Measurements from ENCODE around the gene THYN1. TPM values are rescaled to one million over a fixed set of nuclear protein-coding genes. Genes with fewer than 3 reads are reported as not detected.

THYN1 gene
- total RNA-seq, 2 experiments from 2014 or later = 25.7 to 26.0 TPM

- Mint-ChIP-seq H3K4me3 (peak overlapping the region; percentile 97), H3K27me3 (peaks cover 4% of the 10 kb centered on the region), H3K9me3 (no peaks in the 10 kb centered on the region), H3K36me3 (ENCODE audit: low read depth) (peaks cover 40% of the 10 kb centered on the region), H3K27ac (peak overlapping the region; percentile 99), H3K4me1 (ENCODE audit: low read depth) (peaks cover 76% of the 10 kb centered on the region)
- intact Hi-C loops (cut with DNase I, micrococcal nuclease) = loop anchor here (1.0 to 10.0 kb wide), 6 partner anchors 28 to 270 kb away; partner anchors contain the start of genes ACAD8 (in 2 of the 2), IGSF9B (in 2 of the 2), THYN1 (in 2 of the 2) and GLB1L3 (in 1 of the 2)
- no peak for TF ChIP-seq CTCF (IDR thresholded peaks at IDR 0.05)
- Histone ChIP-seq H3K4me3 (ENCODE audit: low read length) (peak overlapping the region; percentile 84), H3K9me3 (ENCODE audit: control insufficient read depth in 1 of 2, insufficient read depth in 1 of 2, low read length in 2 of 2) (no peaks in the 10 kb centered on the region), H3K27ac (ENCODE audit: low read depth in 1 of 2, low read length in 2 of 2) (peak overlapping the region in 1 of 2 donors; percentile 88), H3K27me3 (ENCODE audit: control insufficient read depth in 1 of 2, insufficient read depth in 2 of 2, low read length in 2 of 2) (no peaks in the 10 kb centered on the region), H3K36me3 (ENCODE audit: insufficient read depth, low read length) (peaks cover 4% of the 10 kb centered on the region), H3K4me1 (ENCODE audit: insufficient read depth, low read length) (peaks cover 52% of the 10 kb centered on the region)
- DNase-seq (peak; percentile 20 to 72 (median 50)), ATAC-seq (ENCODE audit: poor library complexity) (peak; percentile 17)
- POLR2A ChIA-PET = interaction anchor here (0.7 to 4.3 kb wide), 16 partner anchors 9 to 297 kb away, joined by 3 to 94 read pairs (median 6); partner anchors contain the start of genes ACAD8, GLB1L3, JAM3 and THYN1
- CTCF ChIA-PET = interaction anchor here (1.3 to 3.2 kb wide), 4 partner anchors 18 to 51 kb away, joined by 4 to 19 read pairs (median 6); partner anchors contain the start of genes ACAD8, GLB1L3 and THYN1
Measured at GRCh38 chr11:134224710-134225664, 28.2 kb downstream of the THYN1 start.

- intact Hi-C loops (cut with DNase I, micrococcal nuclease) = loop anchor here (1.0 to 10.0 kb wide), 6 partner anchors 29 to 269 kb away; partner anchors contain the start of genes ACAD8 (in 2 of the 2), IGSF9B (in 2 of the 2), THYN1 (in 2 of the 2) and GLB1L3 (in 1 of the 2)
- Histone ChIP-seq H3K4me1 (ENCODE audit: insufficient read depth, low read length) (peaks cover 43% of the 10 kb centered on the region), H3K36me3 (ENCODE audit: insufficient read depth, low read length) (peaks cover 9% of the 10 kb centered on the region), H3K27ac (ENCODE audit: low read depth in 1 of 2, low read length in 2 of 2) (peak within 1 kb of the TSS; percentile 88 to 96), H3K4me3 (ENCODE audit: low read length) (peak within 1 kb of the TSS; percentile 84), H3K27me3 (ENCODE audit: control insufficient read depth in 1 of 2, insufficient read depth in 2 of 2, low read length in 2 of 2) (no peaks in the 10 kb centered on the region), H3K9me3 (ENCODE audit: control insufficient read depth in 1 of 2, insufficient read depth in 1 of 2, low read length in 2 of 2) (no peaks in the 10 kb centered on the region)
- Mint-ChIP-seq H3K4me1 (ENCODE audit: low read depth) (peaks cover 69% of the 10 kb centered on the region), H3K36me3 (ENCODE audit: low read depth) (peaks cover 39% of the 10 kb centered on the region), H3K27ac (peak within 1 kb of the TSS; percentile 99), H3K4me3 (peak within 1 kb of the TSS; percentile 98), H3K9me3 (no peaks in the 10 kb centered on the region), H3K27me3 (peaks cover 4% of the 10 kb centered on the region)
- DNase-seq = peak; percentile 92 to 99 (median 94)
- ChIA-PET POLR2A (interaction anchor here (0.7 to 4.3 kb wide), 16 partner anchors 10 to 296 kb away, joined by 3 to 94 read pairs (median 6); partner anchors contain the start of genes ACAD8, GLB1L3, JAM3 and THYN1), CTCF (interaction anchor here (1.3 to 3.2 kb wide), 5 partner anchors 17 to 52 kb away, joined by 4 to 19 read pairs (median 6); partner anchors contain the start of genes ACAD8, GLB1L3 and THYN1)
- peak; percentile 80 for ATAC-seq (ENCODE audit: poor library complexity)
- no peak for TF ChIP-seq CTCF (IDR thresholded peaks at IDR 0.05)
Measured at GRCh38 chr11:134223836-134224709, 29.1 kb downstream of the THYN1 start, which contains the start of the genes NCAPD3 and VPS26B. NCAPD3 (minus strand) TSS chr11:134223967; CDS start chr11:134223926, 41 bp downstream. VPS26B (plus strand) TSS chr11:134224671; CDS start chr11:134225123, 452 bp downstream.

All from CD4-positive, alpha-beta T cell (primary cell).